ENCODE data around the gene BICRA.

GRCh38 chr19:47671499-47671898 lies 62.6 kb downstream of the BICRA start:
- no peak for TF ChIP-seq POLR2AphosphoS5 (IDR thresholded peaks at IDR 0.05; ENCODE audit: borderline replicate concordance, low read depth, low read length)
- TF ChIP-seq EZH2 (IDR thresholded peaks at IDR 0.05), result no peak
- no peak for TF ChIP-seq FOXP2 (optimal IDR thresholded peaks at IDR 0.05; ENCODE audit: control extremely low read depth, extremely low read length, insufficient read depth)

Data from SK-N-MC (cell line).